NCI-H774 (cell line): Measurements from ENCODE around the gene TOMM34.

Experiments used
- DNase-seq: peaks from one replicate; lab custom pipeline; 2025; lab: John Stamatoyannopoulos, UW

TOMM34 gene

GRCh38 chr20:44963325-44964215 is 3.4 kb upstream of the TOMM34 start:
- no peak for DNase-seq

- DNase-seq: no peak
Measured at GRCh38 chr20:44962483-44962882, 2.3 kb upstream of the TOMM34 start.

- no peak for DNase-seq
Measured at GRCh38 chr20:44961870-44962267, 1.7 kb upstream of the TOMM34 start.

GRCh38 chr20:44961011-44961869 is 1.0 kb upstream of the TOMM34 start:
- DNase-seq: no peak

GRCh38 chr20:44959638-44960102 is 527 bp downstream of the TOMM34 start:
- no peak for DNase-seq

GRCh38 chr20:44959082-44959637 is 1.0 kb downstream of the TOMM34 start:
- no peak for DNase-seq

- DNase-seq: no peak
Measured at GRCh38 chr20:44958276-44958675, 1.9 kb downstream of the TOMM34 start.

- no peak for DNase-seq
Measured at GRCh38 chr20:44956410-44956809, 3.8 kb downstream of the TOMM34 start.

GRCh38 chr20:44955270-44955669 is 4.9 kb downstream of the TOMM34 start:
- no peak for DNase-seq

- no peak for DNase-seq
Measured at GRCh38 chr20:44954211-44954610, 6.0 kb downstream of the TOMM34 start.

- no peak for DNase-seq
Measured at GRCh38 chr20:44952731-44953130, 7.5 kb downstream of the TOMM34 start.

- no peak for DNase-seq
Measured at GRCh38 chr20:44950368-44950767, 9.8 kb downstream of the TOMM34 start.

GRCh38 chr20:44948513-44948912 is 11.7 kb downstream of the TOMM34 start:
- no peak for DNase-seq

GRCh38 chr20:44948107-44948506 is 12.1 kb downstream of the TOMM34 start:
- DNase-seq: no peak

GRCh38 chr20:44946271-44946852 is 13.8 kb downstream of the TOMM34 start:
- DNase-seq: no peak

- no peak for DNase-seq
Measured at GRCh38 chr20:44945261-44945660, 14.9 kb downstream of the TOMM34 start.

GRCh38 chr20:44943828-44944227 is 16.4 kb downstream of the TOMM34 start:
- no peak for DNase-seq

GRCh38 chr20:44942264-44942973 is 17.8 kb downstream of the TOMM34 start:
- no peak for DNase-seq

- no peak for DNase-seq
Measured at GRCh38 chr20:44941120-44941691, 19.0 kb downstream of the TOMM34 start.

- DNase-seq: no peak
Measured at GRCh38 chr20:44938637-44939036, 21.6 kb downstream of the TOMM34 start.

- DNase-seq: no peak
Measured at GRCh38 chr20:44936510-44936909, 23.7 kb downstream of the TOMM34 start.
